Stimulated activated naive B cell treated with anti-CD40 and anti-IgM and Interleukin-4, amounts not matched to agents 10 μg/mL and 1 μg/mL and 100 μg/mL, for 72 hours (primary cell): ENCODE data around the gene LRRC2.
"Not testable (repeated sequence)": the region's sequence is repeated elsewhere in the genome, so short reads cannot be mapped to it uniquely, and the experiment has no call there.

Source experiments
- ATAC-seq, 2 donors: fragments of 150-1000 bp; cut with Tn5 transposase; replicated peaks; 2 replicates each; pipeline ENCODE4 v1.10.0; 2021; ENCODE audit warnings: moderate library complexity in 1 of 2
- DNase-seq: peaks from one replicate; pipeline ENCODE4 v3.0.0; 2021
- H3K27ac Mint-ChIP-seq: one replicate; pipeline ENCODE4 v1.8.0; 2022; ENCODE audit warnings: mild to moderate bottlenecking, mixed read lengths
- H3K27me3 Mint-ChIP-seq, 2 donors: one replicate each; pipeline ENCODE4 v1.8.0; 2022; ENCODE audit warnings: mixed read lengths in 2 of 2
- H3K36me3 Mint-ChIP-seq, 2 donors: one replicate each; pipeline ENCODE4 v1.8.0; 2022; ENCODE audit warnings: mixed read lengths in 2 of 2, mild to moderate bottlenecking in 1 of 2
- H3K4me1 Mint-ChIP-seq, 2 donors: one replicate each; pipeline ENCODE4 v1.8.0; 2022; ENCODE audit warnings: mixed read lengths in 2 of 2, mild to moderate bottlenecking in 1 of 2
- H3K4me3 Mint-ChIP-seq, 2 donors: one replicate each; pipeline ENCODE4 v1.8.0; 2022; ENCODE audit warnings: mild to moderate bottlenecking in 2 of 2, mixed read lengths in 2 of 2, moderate library complexity in 1 of 2
- H3K9me3 Mint-ChIP-seq, 2 donors: one replicate each; pipeline ENCODE4 v1.8.0; 2022; ENCODE audit warnings: mixed read lengths in 2 of 2, mild to moderate bottlenecking in 1 of 2

LRRC2 gene

DNA sequence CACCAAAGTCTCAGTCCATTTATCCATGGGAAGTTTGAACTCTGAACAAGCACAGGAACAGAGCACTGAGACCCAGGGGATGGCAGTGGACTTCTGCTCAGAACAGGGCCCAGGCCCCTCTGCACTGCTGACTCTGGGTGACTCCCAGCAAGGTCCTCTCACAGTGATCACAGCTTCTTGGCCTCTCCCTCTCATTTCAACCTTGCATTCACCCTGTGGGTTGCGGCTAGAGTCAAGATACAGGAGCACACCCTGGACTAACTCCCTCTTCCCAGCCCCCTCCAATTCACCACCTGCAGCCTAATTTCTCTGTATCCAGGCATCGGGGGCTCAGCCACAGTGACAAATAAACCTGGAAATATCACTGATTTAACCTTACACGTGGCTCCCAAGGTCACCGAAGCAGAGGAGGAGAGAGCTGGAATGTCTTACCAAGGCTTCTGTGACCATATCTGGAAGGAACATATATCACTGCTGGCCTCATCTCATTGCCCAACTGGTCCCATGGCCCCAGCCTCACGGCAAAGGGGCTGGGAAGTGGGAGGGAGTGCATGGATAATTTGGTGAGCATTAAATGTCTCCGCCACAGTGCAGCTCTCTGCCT is 67.1 kb downstream of the LRRC2 start:
- Mint-ChIP-seq H3K36me3 (peaks cover 3 to 4% of the 10 kb centered on the region in 2 donors), H3K27me3 (peaks cover 4 to 9% of the 10 kb centered on the region in 2 donors), H3K27ac (no peak overlapping the region), H3K4me1 (peaks cover 24 to 31% of the 10 kb centered on the region in 2 donors), H3K9me3 (peaks cover 3 to 4% of the 10 kb centered on the region in 2 donors), H3K4me3 (no peak overlapping the region)
- no peak for DNase-seq
- ATAC-seq = no peak

DNA sequence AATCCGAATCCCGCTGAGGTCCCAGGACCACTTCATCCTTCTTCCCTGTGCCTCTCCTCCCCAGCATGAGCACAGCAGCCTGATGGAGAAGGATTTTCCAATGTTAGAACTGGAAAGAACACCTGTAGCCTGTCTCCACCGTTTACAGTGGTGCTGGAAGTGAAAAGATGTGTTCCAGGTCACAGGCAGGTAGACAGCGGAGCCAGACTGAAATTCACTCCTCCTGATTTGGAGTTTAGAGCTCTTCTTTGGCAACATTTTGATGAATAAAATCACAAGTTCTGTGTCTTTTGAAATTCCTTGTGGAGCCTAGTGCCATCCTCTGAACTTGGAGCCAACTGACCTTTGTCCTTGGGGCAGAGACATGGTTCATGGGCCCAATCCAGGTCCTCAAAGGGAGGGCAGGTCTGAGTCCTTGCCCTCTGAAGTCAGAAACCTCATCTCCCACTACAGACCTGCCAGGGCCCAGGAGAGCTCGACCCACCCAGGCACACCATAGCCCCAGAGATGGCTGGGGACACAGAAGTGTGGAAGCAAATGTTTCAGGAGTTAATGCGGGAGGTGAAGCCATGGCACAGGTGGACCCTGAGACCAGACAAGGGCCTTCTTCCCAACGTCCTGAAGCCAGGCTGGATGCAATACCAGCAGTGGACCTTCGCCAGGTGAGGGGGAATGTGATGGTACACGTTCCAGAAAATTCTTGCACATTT is 68.4 kb downstream of the LRRC2 start, which contains the start of gene RTP3:
TSS of gene RTP3 (plus strand) at position 421 of the 710 bp plus-strand sequence. CDS start at position 508, 87 bp downstream.
- H3K27me3 Mint-ChIP-seq = peaks cover 4 to 9% of the 10 kb centered on the region in 2 donors
- peaks cover 18 to 28% of the 10 kb centered on the region in 2 donors for H3K4me1 Mint-ChIP-seq
- no peak for DNase-seq
- no peak within 1 kb of the TSS for H3K4me3 Mint-ChIP-seq
- ATAC-seq = no peak
- no peak within 1 kb of the TSS for H3K27ac Mint-ChIP-seq
- no peaks in the 10 kb centered on the region for H3K36me3 Mint-ChIP-seq
- H3K9me3 Mint-ChIP-seq = no peaks in the 10 kb centered on the region

- peak; percentile 52 to 70 for ATAC-seq
- Mint-ChIP-seq H3K36me3 (no peaks in the 10 kb centered on the region), H3K4me1 (peaks cover 17 to 24% of the 10 kb centered on the region in 2 donors), H3K9me3 (no peaks in the 10 kb centered on the region), H3K27me3 (peaks cover 4 to 9% of the 10 kb centered on the region in 2 donors), H3K4me3 (no peak overlapping the region), H3K27ac (no peak overlapping the region)
- DNase-seq = no peak
Observed at GRCh38 chr3:46496746-46497555, 69.2 kb downstream of the LRRC2 start.

- no peak for ATAC-seq
- no peak overlapping the region for H3K27ac Mint-ChIP-seq
- H3K4me3 Mint-ChIP-seq = no peak overlapping the region
- DNase-seq = no peak
- peaks cover 4 to 9% of the 10 kb centered on the region in 2 donors for H3K27me3 Mint-ChIP-seq
- H3K4me1 Mint-ChIP-seq = peaks cover 17 to 24% of the 10 kb centered on the region in 2 donors
- H3K36me3 Mint-ChIP-seq = no peaks in the 10 kb centered on the region
- no peaks in the 10 kb centered on the region for H3K9me3 Mint-ChIP-seq
Observed at GRCh38 chr3:46495901-46496456, 70.1 kb downstream of the LRRC2 start.

DNA sequence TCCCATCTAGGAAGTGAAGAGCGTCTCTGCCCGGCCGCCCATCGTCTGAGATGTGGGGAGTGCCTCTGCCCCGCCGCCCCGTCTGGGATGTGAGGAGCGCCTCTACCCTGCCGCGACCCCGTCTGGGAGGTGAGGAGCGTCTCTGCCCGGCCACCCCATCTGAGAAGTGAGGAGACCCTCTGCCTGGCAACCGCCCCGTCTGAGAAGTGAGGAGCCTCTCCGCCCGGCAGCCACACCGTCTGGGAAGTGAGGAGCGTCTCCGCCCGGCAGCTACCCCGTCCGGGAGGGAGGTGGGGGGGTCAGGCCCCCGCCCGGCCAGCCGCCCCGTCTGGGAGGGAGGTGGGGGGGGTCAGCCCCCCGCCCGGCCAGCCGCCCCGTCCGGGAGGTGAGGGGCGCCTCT is 71.6 kb downstream of the LRRC2 start:
- not testable (repeated sequence) for H3K27me3 Mint-ChIP-seq, H3K4me3 Mint-ChIP-seq, H3K36me3 Mint-ChIP-seq, H3K27ac Mint-ChIP-seq, H3K9me3 Mint-ChIP-seq, ATAC-seq, DNase-seq
- peaks cover 8 to 14% of the 10 kb centered on the region in 2 donors for H3K4me1 Mint-ChIP-seq

DNA sequence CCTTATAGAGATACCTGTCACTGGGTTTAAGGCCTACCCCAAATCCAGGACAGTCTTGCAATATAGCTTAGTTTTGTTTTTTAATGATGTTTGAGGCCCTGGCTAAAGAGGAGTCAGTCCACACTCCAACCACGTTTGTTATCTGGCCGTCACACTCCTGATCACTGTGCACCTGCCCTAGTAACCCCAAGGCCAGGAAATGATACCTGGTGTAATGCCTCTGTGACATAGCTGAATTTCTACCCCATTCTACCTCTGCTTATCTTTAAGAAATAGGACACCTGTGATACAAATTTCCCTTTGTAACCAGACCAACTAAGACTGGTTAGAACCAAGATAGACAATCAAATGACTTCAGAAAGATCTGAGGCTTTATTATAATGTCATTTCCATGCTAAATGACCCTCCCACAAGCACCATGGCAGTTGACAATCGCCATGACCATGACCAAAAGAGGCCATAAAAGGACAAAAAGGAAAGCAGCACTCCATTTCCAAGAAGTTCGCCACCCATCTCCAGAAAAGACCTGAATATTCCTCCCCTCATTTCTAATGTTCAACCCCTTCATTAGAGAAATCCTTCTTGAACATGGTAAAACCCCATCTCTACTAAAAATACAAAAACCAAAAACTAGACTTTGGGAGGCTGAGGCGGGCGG is 73.1 kb downstream of the LRRC2 start:
- H3K36me3 Mint-ChIP-seq = no peaks in the 10 kb centered on the region
- H3K4me1 Mint-ChIP-seq = peaks cover 13 to 24% of the 10 kb centered on the region in 2 donors
- no peaks in the 10 kb centered on the region for H3K9me3 Mint-ChIP-seq
- peak overlapping the region; percentile 10 for H3K27ac Mint-ChIP-seq
- DNase-seq (no peak), ATAC-seq (no peak)
- peaks cover 1 to 7% of the 10 kb centered on the region in 2 donors for H3K27me3 Mint-ChIP-seq
- H3K4me3 Mint-ChIP-seq = no peak overlapping the region

DNA sequence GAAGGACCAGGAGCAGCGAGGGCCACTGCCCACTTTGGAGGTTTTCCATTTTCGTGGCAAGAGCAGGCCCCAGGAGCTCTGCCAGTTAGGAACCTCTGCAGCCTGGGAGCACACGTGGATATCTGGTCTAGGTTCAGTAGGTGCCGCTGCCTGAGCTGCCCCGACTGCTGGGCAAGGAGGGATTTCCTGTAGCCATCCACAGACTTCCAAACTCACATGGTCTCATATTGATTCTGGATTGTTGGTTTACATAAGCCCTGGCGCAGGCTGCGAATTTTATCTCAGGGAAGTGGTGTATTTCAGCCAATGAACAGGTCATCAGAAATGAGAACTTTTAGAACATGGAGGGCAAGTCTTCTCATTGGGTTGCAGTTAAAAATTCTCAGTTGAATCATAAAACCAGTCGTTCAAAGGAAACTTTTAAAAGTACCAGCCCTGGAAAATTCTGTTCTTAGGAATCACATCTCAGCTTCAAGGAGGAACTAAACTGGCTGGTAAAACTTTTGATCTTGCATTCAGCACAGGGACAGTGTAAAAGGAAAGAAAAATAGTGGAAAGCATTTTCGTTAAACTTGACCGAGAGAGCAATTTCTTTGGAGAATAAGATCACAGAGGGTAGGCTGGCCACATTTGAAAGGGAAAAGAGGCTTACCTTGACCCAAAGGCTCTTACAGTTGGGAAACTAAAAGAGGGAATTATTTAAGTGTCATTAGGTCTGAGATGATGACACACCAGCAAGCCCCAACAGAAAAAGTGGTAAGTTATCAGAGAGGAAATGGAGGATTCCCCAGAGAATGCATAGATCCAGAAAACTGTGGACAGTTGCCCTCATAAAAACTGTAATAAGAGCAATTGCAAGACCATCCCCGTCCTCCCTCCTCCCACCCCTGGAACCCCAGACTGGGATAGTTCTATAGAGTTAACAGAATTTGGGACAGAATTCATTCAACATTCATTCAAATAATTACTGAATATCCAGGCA is 74.7 kb downstream of the LRRC2 start:
- Mint-ChIP-seq H3K36me3 (no peaks in the 10 kb centered on the region), H3K27ac (no peak overlapping the region), H3K27me3 (peaks cover 5 to 18% of the 10 kb centered on the region in 2 donors), H3K4me3 (peak overlapping the region in 1 of 2 donors; percentile 14), H3K9me3 (no peaks in the 10 kb centered on the region), H3K4me1 (peaks cover 9 to 18% of the 10 kb centered on the region in 2 donors)
- no peak for DNase-seq
- no peak for ATAC-seq

DNA sequence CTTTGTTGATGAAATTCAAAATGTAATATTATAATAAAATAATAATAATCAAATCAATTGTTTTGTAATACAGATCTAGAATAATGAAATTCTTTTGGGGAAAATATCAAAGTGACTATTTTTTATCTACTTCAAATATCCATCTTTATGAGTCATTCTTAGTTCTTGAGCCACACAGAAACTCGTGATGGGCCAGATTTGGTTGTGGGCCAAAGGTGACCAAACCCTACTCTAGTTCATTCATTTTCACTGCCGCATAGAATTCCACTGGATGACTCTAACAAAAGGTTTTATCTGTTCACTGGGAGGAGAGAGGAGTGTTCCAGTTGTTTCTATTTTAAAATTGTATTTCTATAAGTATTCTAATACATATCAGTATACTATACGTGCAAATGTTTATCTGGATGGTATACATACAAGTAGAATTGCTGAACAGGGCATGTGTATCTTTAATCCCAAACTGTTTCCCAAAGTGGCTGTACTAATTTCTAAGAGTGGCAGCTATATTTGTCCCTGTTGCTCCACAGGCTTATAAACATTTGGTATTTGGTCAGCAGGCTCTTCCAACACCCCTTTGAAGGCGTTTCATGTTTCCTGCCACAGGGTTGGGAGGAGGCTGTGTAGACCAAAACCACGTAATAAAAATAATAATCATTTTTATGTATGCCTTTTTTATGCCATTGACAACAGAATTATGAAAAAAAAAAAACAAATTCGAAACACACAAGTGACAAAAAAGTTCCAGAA is 75.6 kb downstream of the LRRC2 start:
- ATAC-seq (no peak), DNase-seq (no peak)
- H3K36me3 Mint-ChIP-seq = no peaks in the 10 kb centered on the region
- H3K27ac Mint-ChIP-seq = no peak overlapping the region
- no peaks in the 10 kb centered on the region for H3K9me3 Mint-ChIP-seq
- no peak overlapping the region for H3K4me3 Mint-ChIP-seq
- H3K27me3 Mint-ChIP-seq = peaks cover 5 to 18% of the 10 kb centered on the region in 2 donors
- H3K4me1 Mint-ChIP-seq = peaks cover 9 to 18% of the 10 kb centered on the region in 2 donors

DNA sequence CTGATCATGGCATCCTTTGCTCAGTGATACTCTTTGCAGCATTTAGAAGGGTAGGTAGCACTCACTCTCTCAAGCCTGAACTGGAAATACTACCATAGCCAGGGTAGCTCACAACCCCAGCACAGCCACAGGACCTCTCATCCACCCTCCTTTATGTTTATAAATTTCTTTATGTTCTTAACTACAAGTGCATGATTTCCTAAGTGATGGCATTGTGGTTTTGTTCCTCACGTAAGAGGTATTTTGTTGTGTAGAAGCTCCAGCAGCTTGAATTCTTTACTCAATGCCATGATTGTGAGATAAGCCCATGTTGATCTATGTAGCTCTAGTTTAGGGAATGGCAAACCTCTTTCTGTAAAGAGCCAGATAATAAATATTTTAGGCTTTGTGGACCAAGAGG is 76.2 kb downstream of the LRRC2 start:
- Mint-ChIP-seq H3K36me3 (no peaks in the 10 kb centered on the region), H3K4me3 (no peak overlapping the region)

GRCh38 chr3:46489381-46489780 is 76.7 kb downstream of the LRRC2 start:
- Mint-ChIP-seq H3K9me3 (no peaks in the 10 kb centered on the region), H3K27ac (no peak overlapping the region), H3K36me3 (no peaks in the 10 kb centered on the region), H3K4me1 (peaks cover 9 to 18% of the 10 kb centered on the region in 2 donors), H3K27me3 (peaks cover 5 to 18% of the 10 kb centered on the region in 2 donors), H3K4me3 (no peak overlapping the region)
- no peak for ATAC-seq
- DNase-seq = no peak

More for the DNA sequence above, 76.2 kb downstream of the LRRC2 start:
- ATAC-seq (no peak), DNase-seq (no peak)
- H3K27ac Mint-ChIP-seq = no peak overlapping the region
- H3K4me1 Mint-ChIP-seq = peaks cover 9 to 18% of the 10 kb centered on the region in 2 donors
- H3K9me3 Mint-ChIP-seq = no peaks in the 10 kb centered on the region
- H3K27me3 Mint-ChIP-seq = peaks cover 5 to 18% of the 10 kb centered on the region in 2 donors

- no peak overlapping the region for H3K27ac Mint-ChIP-seq
- H3K36me3 Mint-ChIP-seq = no peaks in the 10 kb centered on the region
- peak; percentile 99 for ATAC-seq
- DNase-seq = peak; percentile 90
- peak overlapping the region; percentile 65 to 70 for H3K4me3 Mint-ChIP-seq
- H3K27me3 Mint-ChIP-seq = peaks cover 5 to 18% of the 10 kb centered on the region in 2 donors
- peaks cover 9 to 18% of the 10 kb centered on the region in 2 donors for H3K4me1 Mint-ChIP-seq
- H3K9me3 Mint-ChIP-seq = no peaks in the 10 kb centered on the region
Observed at GRCh38 chr3:46488735-46489361, 77.3 kb downstream of the LRRC2 start.

DNA sequence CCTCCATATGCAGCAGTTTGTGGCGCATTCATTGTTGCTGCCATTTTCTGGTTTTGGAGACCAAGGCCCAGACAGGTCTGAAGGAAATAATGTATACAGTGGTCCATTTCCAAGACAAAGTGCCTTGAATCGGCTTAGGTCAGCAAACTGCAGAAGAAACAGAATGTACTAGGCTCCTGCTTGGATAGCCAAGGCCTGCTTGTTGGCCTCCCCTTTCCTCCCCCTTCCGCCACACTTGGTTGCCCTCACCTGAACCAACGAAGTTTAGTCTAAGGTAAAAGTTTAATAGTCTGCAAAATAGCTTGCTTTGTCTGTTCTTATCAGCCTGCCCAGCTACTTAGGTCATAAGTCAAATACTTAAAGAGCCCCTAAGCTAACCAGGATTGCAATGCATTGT is 80.3 kb downstream of the LRRC2 start:
- Mint-ChIP-seq H3K4me1 (peaks cover 5 to 11% of the 10 kb centered on the region in 2 donors), H3K9me3 (no peaks in the 10 kb centered on the region), H3K4me3 (no peak overlapping the region), H3K27me3 (peaks cover 5 to 24% of the 10 kb centered on the region in 2 donors), H3K27ac (no peak overlapping the region), H3K36me3 (no peaks in the 10 kb centered on the region)
- ATAC-seq = no peak
- DNase-seq = no peak
